ENCODE data around the gene ZNF407.

GRCh38 chr18:74995419-74995736 lies 397.7 kb downstream of the ZNF407 start:
- TF ChIP-seq REST (IDR thresholded peaks at IDR 0.05; ENCODE audit: low read depth) (no peak), TAF1 (IDR thresholded peaks at IDR 0.05; ENCODE audit: low read depth) (no peak), RAD21 (IDR thresholded peaks at IDR 0.05; ENCODE audit: low read depth) (no peak), CEBPB (IDR thresholded peaks at IDR 0.05) (no peak), ZBTB7A (IDR thresholded peaks at IDR 0.05; ENCODE audit: low read depth) (no peak)

Data from Ishikawa (cell line).